B cell (primary cell): Measurements from ENCODE around the gene AGAP1. TPM values are rescaled to one million over a fixed set of nuclear protein-coding genes. Genes with fewer than 3 reads are reported as not detected.

Experiments used
- ATAC-seq: fragments of 200-7000 bp; cut with Tn5 transposase; one replicate; pipeline ENCODE4 v1.10.0; 2021; ENCODE audit warnings: low read depth, mild to moderate bottlenecking, moderate number of reproducible peaks, moderate library complexity
- CTCF ChIA-PET: fragments of 350-600 bp; sonication (Branson Sonifier 250); formaldehyde crosslinking; loops from one replicate; lab custom pipeline; 2021; ENCODE audit warnings: antibody characterized with exemption, inconsistent platforms; lab: Charles Lee
- POLR2A ChIA-PET: fragments of 350-600 bp; sonication (Branson Sonifier 250); formaldehyde crosslinking; loops from one replicate; lab custom pipeline; 2021; ENCODE audit warnings: antibody characterized with exemption; lab: Charles Lee
- DNase-seq: peaks from one replicate; pipeline ENCODE4 v3.0.0; 2013
- H2AFZ ChIP-seq: 2 replicates; pipeline ENCODE4 v1.6.1; 2012; ENCODE audit warnings: mild to moderate bottlenecking, low read depth, low read length; ENCODE audit not compliant: insufficient read depth, poor library complexity, severe bottlenecking
- H3K27ac ChIP-seq, 2 donors: 1 replicate in 1 of 2; 2 replicates in 1 of 2; pipeline ENCODE4 v1.5.1; 2012 to 2013; ENCODE audit warnings: low read length in 2 of 2, mild to moderate bottlenecking in 2 of 2, moderate library complexity in 1 of 2
- H3K27me3 ChIP-seq, 4 experiments: fragments of 200-600 bp in 1 of 4; sonication (generic) in 1 of 4; replicated peaks in 1 of 4; 1 replicate in 2 of 4; 2 replicates in 2 of 4; pipeline versions ENCODE4 v1.6.1 to v1.7.0; 2013 to 2016; ENCODE audit warnings: low read length in 3 of 4, mild to moderate bottlenecking in 2 of 4, mixed read lengths in 1 of 4, moderate library complexity in 1 of 4; ENCODE audit not compliant: insufficient read depth in 4 of 4, control insufficient read depth in 3 of 4; ENCODE audit errors: control extremely low read depth in 1 of 4
- H3K36me3 ChIP-seq, 2 experiments: replicated peaks in 1 of 2; 1 replicate in 1 of 2; 2 replicates in 1 of 2; pipeline versions ENCODE4 v1.6.1 to v1.7.1; 2013; ENCODE audit warnings: low read length in 1 of 2; ENCODE audit not compliant: insufficient read depth in 2 of 2, control insufficient read depth in 1 of 2; ENCODE audit errors: control extremely low read depth in 1 of 2, extremely low read depth in 1 of 2
- H3K4me1 ChIP-seq, 2 donors: fragments of 200-600 bp in 1 of 2; sonication (generic) in 1 of 2; 1 replicate in 1 of 2; 2 replicates in 1 of 2; pipeline versions ENCODE4 v1.5.1 to v1.6.1; 2013 to 2017; ENCODE audit warnings: low read length in 2 of 2; ENCODE audit not compliant: control insufficient read depth in 2 of 2, insufficient read depth in 2 of 2
- H3K4me2 ChIP-seq: replicated peaks from 2 replicates; pipeline ENCODE3; 2012; ENCODE audit warnings: mild to moderate bottlenecking, low read depth, low read length; ENCODE audit not compliant: poor library complexity, severe bottlenecking
- H3K4me3 ChIP-seq, 5 experiments: fragments of 200-600 bp in 1 of 5; sonication (generic) in 1 of 5; 1 replicate in 3 of 5; 2 replicates in 2 of 5; pipeline versions ENCODE4 v1.5.1 to v1.7.0; 2011 to 2016; ENCODE audit warnings: low read length in 4 of 5, mild to moderate bottlenecking in 4 of 5, low read depth in 2 of 5, control low read depth in 1 of 5, moderate library complexity in 1 of 5; ENCODE audit not compliant: insufficient read depth in 1 of 5; ENCODE audit errors: control extremely low read depth in 1 of 5, extremely low read depth in 1 of 5
- H3K79me2 ChIP-seq: fragments of 200-600 bp; sonication (generic); one replicate; pipeline ENCODE4 v1.6.0; 2016; ENCODE audit warnings: low read length; ENCODE audit not compliant: control insufficient read depth, insufficient read depth
- H3K9ac ChIP-seq: fragments of 200-600 bp; sonication (generic); 2 replicates; pipeline ENCODE4 v1.6.1; 2017; ENCODE audit warnings: mild to moderate bottlenecking, low read length, moderate library complexity
- H3K9me3 ChIP-seq, 3 donors: one replicate each; pipeline versions ENCODE4 v1.6.1 to v1.7.1; 2013; ENCODE audit warnings: low read length in 2 of 3; ENCODE audit not compliant: control insufficient read depth in 2 of 3, insufficient read depth in 1 of 3; ENCODE audit errors: control extremely low read depth in 1 of 3
- H4K20me1 ChIP-seq: 2 replicates; pipeline ENCODE4 v1.6.0; 2012; ENCODE audit warnings: mild to moderate bottlenecking, low read length; ENCODE audit not compliant: insufficient read depth, control insufficient read depth, poor library complexity, severe bottlenecking
- H3K27ac Mint-ChIP-seq: one replicate; pipeline ENCODE4 v1.8.0; 2021; ENCODE audit warnings: mixed read lengths
- H3K27me3 Mint-ChIP-seq: one replicate; pipeline ENCODE4 v1.8.0; 2021; ENCODE audit warnings: mixed read lengths
- H3K4me1 Mint-ChIP-seq: one replicate; pipeline ENCODE4 v1.8.0; 2021; ENCODE audit warnings: mixed read lengths
- H3K4me3 Mint-ChIP-seq: one replicate; pipeline ENCODE4 v1.8.0; 2021; ENCODE audit warnings: mixed read lengths
- H3K9me3 Mint-ChIP-seq: one replicate; pipeline ENCODE4 v1.8.0; 2022; ENCODE audit warnings: mixed read lengths; ENCODE audit not compliant: insufficient read depth
- CTCF ChIP-seq: fragments of 200-600 bp; IDR thresholded peaks from one replicate; pipeline ENCODE4 v1.8.0; 2022; ENCODE audit warnings: antibody characterized with exemption, mild to moderate bottlenecking
- EZH2 ChIP-seq: IDR thresholded peaks from 2 replicates; pipeline ENCODE4 v1.6.1; 2012; ENCODE audit warnings: borderline replicate concordance, low read depth, mild to moderate bottlenecking, moderate library complexity, low read length; ENCODE audit not compliant: insufficient read depth, poor library complexity, severe bottlenecking
- WGBS: methylation state at CpG from one replicate; pipeline ENCODE4 v1.1.5; 2013; ENCODE audit warnings: missing lambda C conversion rate; ENCODE audit not compliant: insufficient coverage; 5-methylcytosine and 5-hydroxymethylcytosine counted together
- intact Hi-C: fragments of 100-400 bp; cut with micrococcal nuclease; formaldehyde crosslinking; loops from one replicate; pipeline ENCODE4 v1.10.0; 2022
- polyA plus RNA-seq: library from polyadenylated mRNA; depleted of rRNA; stranded (reverse); fragments of >200 nt; gene quantifications from 2 replicates; pipeline ENCODE4 v1.2.3, GENCODE V29; 2012
- total RNA-seq, 2 donors: library from RNA; stranded (reverse); fragments of 120-200 nt in 1 of 2; gene quantifications; 1 replicate in 1 of 2; 2 replicates in 1 of 2; pipeline versions ENCODE4 v1.2.3 to v1.2.4, GENCODE V29; 2013 to 2022

Gene AGAP1
- total and polyA plus RNA-seq, 2 donors (not counting 1 experiment from before 2014, with no cell fraction given), result 0.01 TPM; not detected in 1

GRCh38 chr2:235516257-235516656 lies 22.4 kb downstream of the AGAP1 start:
- H3K4me3 Mint-ChIP-seq, result no peak overlapping the region
- Histone ChIP-seq H2AFZ (no peak overlapping the region), H3K4me3 (no peak overlapping the region), H3K36me3 (no peaks in the 10 kb centered on the region), H3K9ac (no peak overlapping the region), H3K79me2 (no peaks in the 10 kb centered on the region), H3K4me2 (no peak overlapping the region), H3K4me1 (no peaks in the 10 kb centered on the region), H3K9me3 (peaks cover 0 to 17% (median 0%) of the 10 kb centered on the region in 3 donors), H4K20me1 (no peaks in the 10 kb centered on the region), H3K27me3 (no peaks in the 10 kb centered on the region), H3K27ac (no peak overlapping the region)
- H3K9me3 Mint-ChIP-seq, result no peaks in the 10 kb centered on the region
- H3K27ac Mint-ChIP-seq, result no peak overlapping the region
- ChIA-PET POLR2A (no interaction called here), CTCF (no interaction called here)
- 100% methylated on average over 6 of the region's 6 CpGs for WGBS
- intact Hi-C loops, result no loop called here
- H3K4me1 Mint-ChIP-seq, result no peaks in the 10 kb centered on the region
- TF ChIP-seq CTCF (no peak), EZH2 (no peak)
- DNase-seq, result no peak
- no peak for ATAC-seq
- no peaks in the 10 kb centered on the region for H3K27me3 Mint-ChIP-seq

GRCh38 chr2:235518322-235519090 lies 24.7 kb downstream of the AGAP1 start:
- Histone ChIP-seq H3K4me2 (no peak overlapping the region), H3K4me3 (no peak overlapping the region), H3K27ac (no peak overlapping the region), H3K36me3 (no peaks in the 10 kb centered on the region), H2AFZ (no peak overlapping the region), H3K4me1 (no peaks in the 10 kb centered on the region), H3K9me3 (peaks cover 0 to 20% (median 0%) of the 10 kb centered on the region in 3 donors), H3K27me3 (peaks cover 0 to 4% (median 0%) of the 10 kb centered on the region in 4 experiments), H3K79me2 (no peaks in the 10 kb centered on the region), H4K20me1 (no peaks in the 10 kb centered on the region), H3K9ac (no peak overlapping the region)
- Mint-ChIP-seq H3K4me1 (no peaks in the 10 kb centered on the region), H3K4me3 (no peak overlapping the region), H3K27me3 (peaks cover 8% of the 10 kb centered on the region), H3K9me3 (no peaks in the 10 kb centered on the region), H3K27ac (no peak overlapping the region)
- TF ChIP-seq CTCF, result no peak
- no peak for TF ChIP-seq EZH2
- DNase-seq (no peak), ATAC-seq (no peak)
- CTCF ChIA-PET, result no interaction called here
- intact Hi-C loops, result no loop called here
- 89% methylated on average over 8 of the region's 11 CpGs for WGBS
- POLR2A ChIA-PET, result no interaction called here
